GM12891 (cell line): ENCODE data around the gene RHOBTB1. TPM values are rescaled to one million over a fixed set of nuclear protein-coding genes. Genes with fewer than 3 reads are reported as not detected.

Experiments
- DNase-seq: peaks from one replicate; pipeline ENCODE4 v3.0.0; 2011; ENCODE audit warnings: low spot score; ENCODE audit not compliant: insufficient read length
- FAIRE-seq: peaks from 2 replicates; lab custom pipeline; 2011; peaks lifted over from hg19 to GRCh38; lab: Jason Lieb, UNC
- PAX5 ChIP-seq: IDR thresholded peaks from 2 replicates; pipeline ENCODE4 v1.6.1; 2011; ENCODE audit warnings: low read length, moderate library complexity, mild to moderate bottlenecking; ENCODE audit not compliant: insufficient read depth, severe bottlenecking
- POLR2A ChIP-seq: IDR thresholded peaks from 2 replicates; pipeline ENCODE4 v1.6.1; 2011; ENCODE audit warnings: low read depth, low read length, control low read depth
- POLR2AphosphoS5 ChIP-seq: IDR thresholded peaks from 2 replicates; pipeline ENCODE4 v1.6.1; 2011; ENCODE audit warnings: low read depth, low read length, control low read depth
- POU2F2 ChIP-seq: IDR thresholded peaks from 2 replicates; pipeline ENCODE4 v1.6.1; 2011; ENCODE audit warnings: low read depth, mild to moderate bottlenecking, control low read depth, low read length, moderate library complexity
- SPI1 ChIP-seq: IDR thresholded peaks from 2 replicates; pipeline ENCODE4 v1.6.1; 2011; ENCODE audit warnings: low read depth, low read length, control low read depth
- TAF1 ChIP-seq: IDR thresholded peaks from 2 replicates; pipeline ENCODE4 v1.6.1; 2011; ENCODE audit warnings: low read depth, low read length, control low read depth
- polyA plus RNA-seq: library from polyadenylated mRNA; unstranded; fragments of >200 nt; gene quantifications from one replicate; pipeline ENCODE4 v1.2.1, GENCODE V29; 2012; ENCODE audit warnings: low read depth, missing spikeins, inconsistent platforms; ENCODE audit not compliant: missing spikeins

RHOBTB1 gene
- not detected for polyA plus RNA-seq

- peak; percentile 31 for DNase-seq
- FAIRE-seq = no peak
- TF ChIP-seq POU2F2 (no peak), POLR2A (no peak), SPI1 (no peak), PAX5 (peak; percentile 94), POLR2AphosphoS5 (no peak)
Measured at GRCh38 chr10:60944058-60944909, at the start of gene RHOBTB1. RHOBTB1 (minus strand) TSS chr10:60944185; CDS start chr10:60911542, 32,643 bp downstream.

GRCh38 chr10:60992636-60993035 is 48.7 kb upstream of the RHOBTB1 start:
- DNase-seq (no peak), FAIRE-seq (no peak)
- TF ChIP-seq POU2F2 = no peak
- TF ChIP-seq TAF1 = no peak
- TF ChIP-seq PAX5 = no peak
- no peak for TF ChIP-seq SPI1
- TF ChIP-seq POLR2A = no peak
- TF ChIP-seq POLR2AphosphoS5 = no peak

- DNase-seq (no peak), FAIRE-seq (no peak)
- TF ChIP-seq POLR2A = no peak
- TF ChIP-seq POU2F2 = no peak
- no peak for TF ChIP-seq POLR2AphosphoS5
- no peak for TF ChIP-seq TAF1
- no peak for TF ChIP-seq SPI1
- no peak for TF ChIP-seq PAX5
Measured at GRCh38 chr10:60990663-60991062, 46.7 kb upstream of the RHOBTB1 start.

- FAIRE-seq (no peak), DNase-seq (no peak)
- no peak for TF ChIP-seq PAX5
- peak; percentile 60 for TF ChIP-seq SPI1
Measured at GRCh38 chr10:60989400-60989876, 45.5 kb upstream of the RHOBTB1 start.

- DNase-seq (no peak), FAIRE-seq (no peak)
- TF ChIP-seq POLR2A (no peak), SPI1 (no peak), TAF1 (no peak), POU2F2 (no peak), PAX5 (no peak)
Measured at GRCh38 chr10:60986791-60987190, 42.8 kb upstream of the RHOBTB1 start.

- DNase-seq = no peak
- FAIRE-seq = no peak
- TF ChIP-seq PAX5 (no peak), SPI1 (no peak), POLR2AphosphoS5 (no peak)
Measured at GRCh38 chr10:60985951-60986350, 42.0 kb upstream of the RHOBTB1 start.

- TF ChIP-seq POU2F2 = no peak
- TF ChIP-seq TAF1 = no peak
- no peak for TF ChIP-seq POLR2AphosphoS5
- TF ChIP-seq SPI1 = no peak
- TF ChIP-seq POLR2A = no peak
- no peak for TF ChIP-seq PAX5
- DNase-seq (no peak), FAIRE-seq (no peak)
Measured at GRCh38 chr10:60980997-60981396, 37.0 kb upstream of the RHOBTB1 start.

GRCh38 chr10:60979667-60980104 is 35.7 kb upstream of the RHOBTB1 start:
- no peak for FAIRE-seq
- TF ChIP-seq POLR2A (no peak), PAX5 (no peak), TAF1 (no peak), POU2F2 (no peak), SPI1 (no peak), POLR2AphosphoS5 (no peak)
- no peak for DNase-seq

GRCh38 chr10:60978287-60979115 is 34.5 kb upstream of the RHOBTB1 start:
- TF ChIP-seq SPI1 (no peak), POLR2A (no peak), POU2F2 (no peak), TAF1 (no peak), POLR2AphosphoS5 (no peak), PAX5 (no peak)
- DNase-seq (no peak), FAIRE-seq (no peak)
